GM18499 (cell line): ENCODE results near the gene HTD2.

Source experiments
- ATAC-seq: cut with Tn5 transposase; IDR thresholded peaks from one replicate; pipeline ENCODE4 v1.9.1; 2021; ENCODE audit warnings: moderate number of reproducible peaks; ENCODE audit not compliant: insufficient read depth, unreplicated experiment

The HTD2 gene

DNA sequence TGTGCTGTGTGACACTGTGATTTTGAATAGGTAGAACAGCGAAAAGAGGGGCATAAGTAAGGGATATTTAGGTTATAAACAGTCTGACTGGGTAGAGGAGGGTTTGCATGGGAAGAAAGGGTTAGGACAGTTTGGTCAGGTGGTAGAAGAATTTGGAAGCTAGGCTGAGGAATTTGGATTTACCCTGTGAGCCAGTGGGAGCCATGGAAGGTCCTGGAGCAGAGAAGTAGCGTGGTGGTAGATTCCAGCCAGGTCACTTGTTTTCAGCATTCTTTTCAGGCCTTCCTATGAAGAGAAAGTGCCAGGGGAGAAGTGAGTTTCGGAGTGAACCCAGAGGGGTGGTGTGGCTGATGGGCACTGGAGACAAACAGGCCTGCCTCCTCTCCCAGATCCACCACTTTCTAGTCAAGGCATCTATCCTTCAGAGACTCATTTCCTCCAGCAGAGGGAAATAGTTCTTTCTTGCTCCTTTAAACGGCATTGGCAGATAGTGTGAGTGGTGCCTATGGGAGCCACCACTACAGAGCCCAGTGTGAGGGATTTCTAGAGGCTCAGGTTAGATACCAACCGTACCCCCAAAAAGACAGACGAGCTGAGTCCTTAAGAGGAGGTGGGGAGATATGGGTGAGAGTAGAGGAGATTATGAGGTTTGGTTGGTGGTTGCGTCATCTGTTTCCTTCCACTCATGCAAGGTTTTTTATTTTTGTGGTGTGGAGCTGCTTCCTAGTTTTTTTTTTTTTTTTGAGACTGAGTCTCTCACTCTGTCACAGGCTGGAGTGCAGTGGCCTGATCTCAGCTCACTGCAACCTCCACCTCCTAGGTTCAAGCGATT is 47.6 kb downstream of the HTD2 start:
- ATAC-seq: no peak

DNA sequence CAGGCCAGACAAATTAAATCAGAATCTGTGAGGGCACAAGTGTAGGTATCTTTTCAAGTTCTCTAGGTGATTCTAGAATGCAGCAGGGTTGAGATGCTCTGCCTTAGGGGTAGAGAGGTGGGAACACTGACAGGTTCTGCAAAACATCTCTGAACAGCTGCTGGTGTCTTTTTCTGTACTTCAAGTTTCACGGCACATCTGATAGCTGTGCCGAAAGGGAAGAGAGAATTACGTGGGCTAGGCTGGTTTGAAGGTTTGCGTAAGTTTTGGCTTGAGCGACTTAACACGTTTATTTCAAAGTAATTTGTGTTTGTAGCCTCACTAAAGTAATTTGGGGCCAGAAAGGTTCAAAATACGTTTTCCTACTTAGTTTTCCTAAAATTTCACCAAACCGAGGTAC is 48.9 kb downstream of the HTD2 start:
- peak; percentile 41 for ATAC-seq

DNA sequence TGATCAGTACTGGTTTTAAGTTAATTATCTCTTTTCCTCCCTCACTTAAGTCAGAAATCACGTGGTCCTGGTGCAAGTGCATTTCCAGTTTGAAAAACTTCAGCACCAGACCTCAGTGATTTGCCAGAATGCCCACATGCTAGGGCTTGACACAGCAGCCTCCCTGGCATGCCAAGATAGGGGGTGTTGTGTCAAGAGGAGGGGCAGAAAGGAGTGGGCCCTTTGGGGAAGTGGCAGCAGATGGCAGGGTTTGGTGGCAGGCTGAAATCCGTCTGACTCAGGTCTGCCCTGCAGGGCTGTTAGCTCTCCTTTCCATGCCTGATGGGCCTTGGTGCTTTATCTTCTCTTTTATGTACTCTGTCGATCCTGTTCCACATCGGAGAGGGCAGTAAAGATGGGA is 49.7 kb downstream of the HTD2 start:
- ATAC-seq: no peak

DNA sequence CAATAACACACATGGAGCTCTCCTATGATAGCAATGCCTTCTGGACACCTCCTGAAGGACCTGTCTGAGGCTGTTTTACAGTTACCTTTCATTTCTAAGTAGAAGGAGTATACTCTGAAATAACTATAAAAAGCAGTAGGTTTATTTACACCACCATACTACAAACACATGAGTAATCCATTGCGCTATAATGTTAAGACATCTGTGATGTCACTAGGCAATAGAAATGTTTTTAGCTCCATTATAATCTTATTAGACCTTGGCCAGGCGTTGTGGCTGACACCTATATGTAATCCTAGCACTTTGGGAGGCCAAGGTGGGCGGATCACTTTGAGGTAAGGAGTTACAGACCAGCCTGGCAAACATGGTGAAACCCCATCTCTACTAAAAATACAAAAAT is 51.1 kb downstream of the HTD2 start:
- no peak for ATAC-seq

DNA sequence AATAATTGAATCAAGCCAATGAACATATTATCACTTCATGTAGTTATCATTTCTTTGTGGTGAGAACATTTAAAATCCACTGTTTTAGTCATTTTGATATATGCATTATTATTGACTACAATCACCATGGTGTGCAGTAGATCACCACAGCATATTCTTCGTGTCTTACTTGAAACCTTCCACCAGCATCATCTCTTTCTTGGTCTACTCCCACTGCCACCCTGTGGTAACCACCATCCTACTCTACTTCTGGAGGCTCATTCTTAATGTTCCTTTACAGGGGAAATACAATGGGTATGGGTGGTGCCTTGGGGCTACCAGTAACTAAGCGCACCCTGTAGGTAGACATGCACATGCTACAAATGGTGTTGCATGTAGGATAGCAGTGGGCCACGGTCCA is 51.8 kb downstream of the HTD2 start:
- ATAC-seq: no peak

DNA sequence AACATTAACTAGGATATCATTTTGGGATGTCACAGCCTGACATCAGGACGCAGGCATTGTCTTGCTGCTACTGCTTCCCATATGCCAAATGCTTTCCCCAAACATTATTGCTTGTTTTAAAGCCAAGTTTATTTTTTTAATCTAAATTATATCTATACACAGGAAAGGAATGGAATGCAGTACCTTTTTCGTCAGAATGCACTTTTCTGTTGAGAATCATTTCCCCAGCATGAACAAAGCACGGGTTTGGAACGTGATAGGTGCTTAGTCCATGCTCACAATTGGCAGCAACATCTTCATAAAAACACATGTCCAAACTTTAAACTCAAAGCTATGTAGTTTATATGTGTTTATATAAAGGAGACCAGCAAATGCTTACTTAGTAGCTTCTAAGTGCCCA is 52.5 kb downstream of the HTD2 start:
- ATAC-seq: no peak

DNA sequence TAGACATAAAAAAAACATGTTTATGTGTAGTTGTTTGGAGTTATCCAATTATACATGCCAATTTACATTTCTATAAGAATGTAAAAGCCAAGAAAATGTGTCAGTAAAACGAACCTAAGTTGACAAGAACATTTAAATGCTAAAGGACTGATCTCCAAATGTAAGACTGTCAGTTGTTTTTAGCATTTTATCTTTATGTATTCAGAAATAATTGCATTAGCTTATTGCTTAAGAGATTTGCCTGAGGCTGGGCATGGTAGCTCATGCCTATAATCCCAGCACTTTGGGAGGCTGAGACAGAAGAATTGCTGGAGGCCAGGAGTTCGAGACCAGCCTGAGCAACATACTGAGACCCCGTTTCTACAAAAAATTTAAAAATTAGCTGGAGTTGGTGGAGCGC is 53.3 kb downstream of the HTD2 start:
- no peak for ATAC-seq

DNA sequence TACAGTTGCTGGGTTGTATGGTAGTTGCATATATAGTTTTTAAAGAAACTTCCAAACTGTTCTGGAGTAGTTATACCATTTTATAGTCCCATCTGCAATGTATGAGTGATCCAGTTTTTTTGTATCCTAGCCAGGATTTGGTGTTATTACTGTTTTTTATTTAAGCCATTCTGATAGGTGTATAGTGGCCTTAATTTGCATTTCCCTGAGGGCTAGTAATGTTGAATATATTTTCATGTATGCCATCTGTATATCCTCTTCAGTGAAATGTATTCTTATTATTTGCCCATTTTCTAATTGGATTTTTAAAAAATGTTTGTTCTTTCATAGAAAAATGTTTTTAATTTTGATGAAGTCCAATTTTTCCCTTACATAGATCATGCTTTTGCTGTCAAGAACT is 55.5 kb downstream of the HTD2 start:
- no peak for ATAC-seq

DNA sequence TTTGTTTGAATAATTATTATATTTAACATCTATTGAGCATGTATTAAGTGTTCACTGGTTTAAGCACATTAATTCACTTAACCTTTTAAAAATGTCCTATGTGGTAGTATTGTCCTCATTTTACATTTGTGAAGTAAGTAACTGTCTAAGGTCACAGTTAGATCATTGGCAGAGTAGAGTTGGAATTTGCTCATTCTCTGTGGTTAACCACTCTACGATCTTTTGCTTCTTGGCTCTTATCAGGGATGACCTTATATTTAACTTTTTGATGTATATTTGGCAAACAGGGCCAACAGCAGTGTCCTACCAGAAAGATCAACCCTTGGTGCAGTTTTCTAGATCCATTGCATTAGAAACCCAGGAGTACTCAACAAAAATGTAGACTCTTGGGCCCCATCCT is 60.4 kb downstream of the HTD2 start:
- ATAC-seq: no peak

DNA sequence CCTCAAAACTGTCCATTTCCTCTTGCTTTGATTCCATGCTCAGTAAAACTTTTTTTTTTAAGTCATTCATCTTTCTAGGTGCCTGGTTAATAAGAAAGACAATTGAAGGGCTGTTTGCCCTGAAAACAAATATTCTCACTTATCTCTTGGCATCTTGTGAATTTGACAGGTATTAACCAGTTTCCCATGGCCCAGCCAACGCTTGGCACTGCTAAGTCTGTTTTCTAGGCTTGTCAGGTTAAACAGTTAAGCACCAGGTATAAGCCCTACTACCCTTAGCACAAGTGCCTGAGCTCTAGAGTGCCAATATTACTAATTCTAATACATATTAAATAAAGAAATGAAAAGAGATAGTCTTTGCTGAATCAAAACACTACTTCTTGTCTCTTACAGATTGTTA is 62.7 kb downstream of the HTD2 start:
- ATAC-seq: no peak
